Measurements from ENCODE around the gene SLF2.
A peak's percentile ranks its signal among the peaks of the same experiment; 100 is the strongest.

DNA sequence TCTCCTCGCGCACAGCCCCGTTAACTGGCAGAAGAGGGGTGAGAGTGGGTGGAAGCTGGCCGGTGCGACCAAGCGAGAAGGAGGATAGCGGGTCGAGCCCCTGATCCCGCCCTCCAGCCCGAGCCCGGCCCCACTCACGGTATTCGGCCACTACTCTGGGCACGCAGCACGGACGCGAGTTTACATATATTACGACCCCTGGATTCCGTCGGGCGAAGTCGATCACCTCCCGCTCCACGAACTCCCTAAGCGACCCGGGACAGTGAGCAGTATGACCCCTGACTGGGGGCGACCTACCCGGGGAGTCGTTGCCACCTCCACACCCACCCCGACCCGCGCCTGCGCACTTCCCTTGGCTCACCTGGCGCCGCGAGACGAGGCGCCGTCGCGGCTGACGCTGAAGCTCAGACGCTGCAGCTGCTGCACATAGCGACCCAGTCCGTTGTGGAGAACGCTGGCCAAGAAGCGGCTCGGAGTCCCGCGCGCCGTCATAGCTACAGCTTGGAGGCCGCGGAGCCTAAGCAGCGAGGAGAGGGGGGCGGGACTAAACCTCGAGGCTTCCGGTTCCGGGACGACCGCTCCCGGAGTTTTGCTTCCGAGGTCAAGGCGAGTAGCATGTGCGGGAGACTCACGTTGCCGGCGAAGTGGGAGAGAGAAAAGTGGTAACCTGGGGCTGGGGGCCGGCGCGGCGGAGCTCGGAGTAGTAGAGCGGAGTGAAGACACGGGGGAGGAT, 74.4 kb downstream of the SLF2 start, which contains the start of the genes MRPL43 and TWNK:
- TF ChIP-seq, protein P1, sequence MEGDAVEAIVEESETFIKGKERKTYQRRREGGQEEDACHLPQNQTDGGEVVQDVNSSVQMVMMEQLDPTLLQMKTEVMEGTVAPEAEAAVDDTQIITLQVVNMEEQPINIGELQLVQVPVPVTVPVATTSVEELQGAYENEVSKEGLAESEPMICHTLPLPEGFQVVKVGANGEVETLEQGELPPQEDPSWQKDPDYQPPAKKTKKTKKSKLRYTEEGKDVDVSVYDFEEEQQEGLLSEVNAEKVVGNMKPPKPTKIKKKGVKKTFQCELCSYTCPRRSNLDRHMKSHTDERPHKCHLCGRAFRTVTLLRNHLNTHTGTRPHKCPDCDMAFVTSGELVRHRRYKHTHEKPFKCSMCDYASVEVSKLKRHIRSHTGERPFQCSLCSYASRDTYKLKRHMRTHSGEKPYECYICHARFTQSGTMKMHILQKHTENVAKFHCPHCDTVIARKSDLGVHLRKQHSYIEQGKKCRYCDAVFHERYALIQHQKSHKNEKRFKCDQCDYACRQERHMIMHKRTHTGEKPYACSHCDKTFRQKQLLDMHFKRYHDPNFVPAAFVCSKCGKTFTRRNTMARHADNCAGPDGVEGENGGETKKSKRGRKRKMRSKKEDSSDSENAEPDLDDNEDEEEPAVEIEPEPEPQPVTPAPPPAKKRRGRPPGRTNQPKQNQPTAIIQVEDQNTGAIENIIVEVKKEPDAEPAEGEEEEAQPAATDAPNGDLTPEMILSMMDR (IDR thresholded peaks at IDR 0.05): no peak
- TF ChIP-seq POLR2A (IDR thresholded peaks at IDR 0.05): peak; percentile 56
